DND-41 (cell line): ENCODE measurements around the gene ZNF592.

ENCODE experiments used
- ATAC-seq: fragments of 200-7000 bp; cut with Tn5 transposase; 3 replicates; pipeline ENCODE4 v1.9.1; 2021; ENCODE audit warnings: low read depth; ENCODE audit not compliant: insufficient read depth
- DNase-seq: peaks from one replicate; pipeline ENCODE4 v3.0.0-alpha.2; 2020
- H2AFZ ChIP-seq: 2 replicates; pipeline ENCODE4 v1.6.0; 2012; ENCODE audit warnings: low read depth, low read length
- H3K27ac ChIP-seq: 2 replicates; pipeline ENCODE4 v1.5.1; 2012; ENCODE audit warnings: low read length, inconsistent platforms
- H3K27me3 ChIP-seq: fragments of 200-600 bp; sonication (generic); 2 replicates; pipeline ENCODE4 v1.6.0; 2012; ENCODE audit warnings: low read length, mild to moderate bottlenecking, inconsistent platforms; ENCODE audit not compliant: insufficient read depth, poor library complexity
- H3K36me3 ChIP-seq: 2 replicates; pipeline ENCODE4 v1.5.1; 2012; ENCODE audit warnings: low read length, inconsistent platforms; ENCODE audit not compliant: insufficient read depth
- H3K4me1 ChIP-seq: 2 replicates; pipeline ENCODE4 v1.5.1; 2012; ENCODE audit warnings: mild to moderate bottlenecking, low read length; ENCODE audit not compliant: insufficient read depth
- H3K4me2 ChIP-seq: 2 replicates; pipeline ENCODE4 v1.6.0; 2012; ENCODE audit warnings: mild to moderate bottlenecking, moderate library complexity, low read length, inconsistent platforms; ENCODE audit not compliant: insufficient read depth
- H3K4me3 ChIP-seq, 2 experiments: fragments of 200-600 bp in 1 of 2; shearing (Covaris generic) in 1 of 2; 2 replicates each; pipeline ENCODE4 v1.5.1; 2012 to 2016; ENCODE audit warnings: inconsistent platforms in 2 of 2, low read length in 2 of 2, mild to moderate bottlenecking in 2 of 2, low read depth in 1 of 2, moderate library complexity in 1 of 2
- H3K79me2 ChIP-seq: 2 replicates; pipeline ENCODE4 v1.6.0; 2012; ENCODE audit warnings: low read length, inconsistent platforms; ENCODE audit not compliant: insufficient read depth
- H3K9ac ChIP-seq: 2 replicates; pipeline ENCODE4 v1.6.0; 2012; ENCODE audit warnings: low read depth, mild to moderate bottlenecking, inconsistent platforms, low read length, moderate library complexity
- H3K9me3 ChIP-seq: 2 replicates; pipeline ENCODE4 v1.5.1; 2012; ENCODE audit warnings: low read length, moderate library complexity, mild to moderate bottlenecking, inconsistent platforms; ENCODE audit not compliant: insufficient read depth, severe bottlenecking
- H4K20me1 ChIP-seq: 2 replicates; pipeline ENCODE4 v1.6.0; 2012; ENCODE audit warnings: low read length; ENCODE audit not compliant: insufficient read depth
- EZH2 ChIP-seq: IDR thresholded peaks from 3 replicates; pipeline ENCODE4 v1.6.1; 2012; ENCODE audit warnings: borderline replicate concordance, low read depth, mild to moderate bottlenecking, moderate library complexity, low read length, inconsistent platforms; ENCODE audit not compliant: severe bottlenecking
- TF ChIP-seq, protein P1 (sequence below): IDR thresholded peaks from 2 replicates; pipeline ENCODE4 v1.5.1; 2012; ENCODE audit warnings: borderline replicate concordance, low read length, moderate library complexity, mild to moderate bottlenecking; ENCODE audit not compliant: poor library complexity, severe bottlenecking; ENCODE audit errors: extremely low read depth

Gene ZNF592

DNA sequence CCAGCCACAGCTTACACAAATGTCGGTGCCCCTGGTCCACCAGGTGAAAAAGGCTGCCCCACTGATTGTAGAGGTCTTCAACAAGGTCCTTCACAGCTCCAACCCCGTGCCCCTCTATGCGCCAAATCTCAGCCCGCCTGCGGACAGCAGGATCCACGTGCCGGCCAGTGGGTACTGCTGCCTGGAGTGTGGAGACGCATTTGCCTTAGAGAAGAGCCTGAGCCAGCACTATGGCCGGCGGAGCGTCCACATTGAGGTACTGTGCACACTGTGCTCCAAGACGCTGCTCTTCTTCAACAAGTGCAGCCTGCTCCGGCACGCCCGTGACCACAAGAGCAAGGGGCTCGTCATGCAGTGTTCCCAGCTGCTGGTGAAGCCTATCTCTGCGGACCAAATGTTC is 35.9 kb downstream of the ZNF592 start:
- TF ChIP-seq EZH2 = no peak
- TF ChIP-seq, protein P1, sequence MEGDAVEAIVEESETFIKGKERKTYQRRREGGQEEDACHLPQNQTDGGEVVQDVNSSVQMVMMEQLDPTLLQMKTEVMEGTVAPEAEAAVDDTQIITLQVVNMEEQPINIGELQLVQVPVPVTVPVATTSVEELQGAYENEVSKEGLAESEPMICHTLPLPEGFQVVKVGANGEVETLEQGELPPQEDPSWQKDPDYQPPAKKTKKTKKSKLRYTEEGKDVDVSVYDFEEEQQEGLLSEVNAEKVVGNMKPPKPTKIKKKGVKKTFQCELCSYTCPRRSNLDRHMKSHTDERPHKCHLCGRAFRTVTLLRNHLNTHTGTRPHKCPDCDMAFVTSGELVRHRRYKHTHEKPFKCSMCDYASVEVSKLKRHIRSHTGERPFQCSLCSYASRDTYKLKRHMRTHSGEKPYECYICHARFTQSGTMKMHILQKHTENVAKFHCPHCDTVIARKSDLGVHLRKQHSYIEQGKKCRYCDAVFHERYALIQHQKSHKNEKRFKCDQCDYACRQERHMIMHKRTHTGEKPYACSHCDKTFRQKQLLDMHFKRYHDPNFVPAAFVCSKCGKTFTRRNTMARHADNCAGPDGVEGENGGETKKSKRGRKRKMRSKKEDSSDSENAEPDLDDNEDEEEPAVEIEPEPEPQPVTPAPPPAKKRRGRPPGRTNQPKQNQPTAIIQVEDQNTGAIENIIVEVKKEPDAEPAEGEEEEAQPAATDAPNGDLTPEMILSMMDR = no peak
- H2AFZ ChIP-seq = no peak overlapping the region
- ATAC-seq (no peak), DNase-seq (no peak)
- H3K4me3 ChIP-seq = no peak overlapping the region
- H3K27me3 ChIP-seq = no peaks in the 10 kb centered on the region
- peaks cover 57% of the 10 kb centered on the region for H3K79me2 ChIP-seq
- no peaks in the 10 kb centered on the region for H3K9me3 ChIP-seq
- H3K27ac ChIP-seq = no peak overlapping the region
- H4K20me1 ChIP-seq = peaks cover 25% of the 10 kb centered on the region
- H3K4me1 ChIP-seq = no peaks in the 10 kb centered on the region
- H3K4me2 ChIP-seq = no peak overlapping the region
- no peak overlapping the region for H3K9ac ChIP-seq
- peaks cover 68% of the 10 kb centered on the region for H3K36me3 ChIP-seq

DNA sequence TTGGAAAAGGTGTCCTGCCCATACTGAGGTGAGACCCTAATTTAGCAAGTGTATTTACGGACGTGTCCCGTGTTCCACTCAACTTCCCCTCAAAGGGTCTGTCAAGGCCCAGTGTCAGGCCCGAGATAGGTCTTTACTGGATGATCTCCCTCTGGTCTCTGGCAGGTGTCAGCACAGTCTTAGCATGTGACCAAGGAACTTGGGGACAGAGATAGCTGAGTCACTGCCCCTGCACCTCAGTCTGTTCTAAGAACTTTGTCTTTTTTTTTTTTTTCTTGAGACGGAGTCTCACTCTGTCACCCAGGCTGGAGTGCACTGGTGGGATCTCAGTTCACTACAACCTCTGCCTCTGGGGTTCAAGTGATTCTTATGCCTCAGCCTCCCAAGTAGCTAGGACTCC is 36.7 kb downstream of the ZNF592 start:
- no peaks in the 10 kb centered on the region for H3K27me3 ChIP-seq
- TF ChIP-seq EZH2 = no peak
- TF ChIP-seq, protein P1 = no peak
- no peak overlapping the region for H3K27ac ChIP-seq
- no peak overlapping the region for H3K9ac ChIP-seq
- ATAC-seq (no peak), DNase-seq (no peak)
- no peaks in the 10 kb centered on the region for H3K9me3 ChIP-seq
- no peak overlapping the region for H3K4me2 ChIP-seq
- H3K79me2 ChIP-seq = peaks cover 58% of the 10 kb centered on the region
- no peak overlapping the region for H3K4me3 ChIP-seq
- no peak overlapping the region for H2AFZ ChIP-seq
- H3K36me3 ChIP-seq = peaks cover 75% of the 10 kb centered on the region
- H4K20me1 ChIP-seq = peaks cover 26% of the 10 kb centered on the region
- no peaks in the 10 kb centered on the region for H3K4me1 ChIP-seq

DNA sequence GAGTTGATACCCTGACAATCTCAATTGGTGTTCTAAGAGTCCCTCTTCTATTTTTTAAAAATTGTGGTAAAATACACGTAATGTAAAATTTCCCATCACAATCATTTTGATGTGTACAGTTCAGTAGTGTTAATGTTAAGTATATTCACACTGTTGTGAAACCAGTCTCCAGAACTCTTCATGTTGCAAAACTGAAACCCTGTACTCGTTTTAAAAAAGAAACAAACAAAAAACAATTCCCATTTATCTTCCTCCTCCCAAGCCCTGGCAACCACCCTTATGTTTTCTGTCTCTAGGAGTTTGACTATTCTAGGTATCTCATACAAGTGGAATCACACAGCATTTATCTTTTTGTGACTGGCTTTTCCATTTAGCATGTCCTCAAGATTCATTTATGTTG is 40.1 kb downstream of the ZNF592 start:
- no peak overlapping the region for H3K4me3 ChIP-seq
- H3K9ac ChIP-seq = no peak overlapping the region
- H3K36me3 ChIP-seq = peaks cover 80% of the 10 kb centered on the region
- peaks cover 25% of the 10 kb centered on the region; the same call in 1 of the 2 replicates for H4K20me1 ChIP-seq
- H3K27me3 ChIP-seq = no peaks in the 10 kb centered on the region
- no peaks in the 10 kb centered on the region for H3K9me3 ChIP-seq
- H3K4me2 ChIP-seq = no peak overlapping the region
- H3K79me2 ChIP-seq = peaks cover 48% of the 10 kb centered on the region
- ATAC-seq (no peak), DNase-seq (no peak)
- no peak overlapping the region for H3K27ac ChIP-seq
- H2AFZ ChIP-seq = no peak overlapping the region
- no peaks in the 10 kb centered on the region for H3K4me1 ChIP-seq
- TF ChIP-seq EZH2 = no peak
- TF ChIP-seq, protein P1 = no peak

DNA sequence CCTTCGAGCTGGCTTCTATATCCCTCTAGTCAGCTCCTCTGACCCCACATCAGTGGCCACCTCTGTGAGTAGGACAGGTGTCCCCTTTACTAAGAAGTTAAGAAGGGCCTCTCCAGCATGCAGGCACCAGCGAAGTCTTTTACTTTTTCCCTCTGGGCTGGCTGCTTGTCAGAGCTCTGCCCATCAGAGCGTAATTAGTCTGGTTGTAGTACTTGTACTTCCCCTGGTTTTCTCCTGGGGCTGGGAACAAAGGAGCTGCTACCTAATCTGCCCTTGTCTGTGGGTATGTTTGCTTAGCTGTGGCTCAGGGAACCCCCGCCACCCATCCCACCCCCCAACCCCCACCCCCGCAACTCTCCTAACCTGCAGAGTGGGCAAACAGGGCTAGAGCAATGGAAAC is 41.4 kb downstream of the ZNF592 start:
- Histone ChIP-seq H3K4me1 (no peaks in the 10 kb centered on the region), H3K9me3 (no peaks in the 10 kb centered on the region), H3K4me2 (no peak overlapping the region), H4K20me1 (peaks cover 21% of the 10 kb centered on the region; the same call in 1 of the 2 replicates), H3K4me3 (no peak overlapping the region), H3K9ac (no peak overlapping the region), H3K27me3 (no peaks in the 10 kb centered on the region), H3K27ac (no peak overlapping the region), H3K36me3 (peaks cover 74% of the 10 kb centered on the region), H3K79me2 (peaks cover 37% of the 10 kb centered on the region), H2AFZ (no peak overlapping the region)
- DNase-seq (no peak), ATAC-seq (no peak)
- TF ChIP-seq, protein P1 = no peak
